Measurements from ENCODE around the gene ZNF407. TPM values are rescaled to one million over a fixed set of nuclear protein-coding genes. Genes with fewer than 3 reads are reported as not detected.

The ZNF407 gene
- total RNA-seq, 1 experiment from 2014 or later, result 7.6 TPM

GRCh38 chr18:75064513-75064905 lies 466.8 kb downstream of the ZNF407 start:
- no peaks in the 10 kb centered on the region for H3K36me3 ChIP-seq (ENCODE audit: control insufficient read depth in 1 of 2, insufficient read depth in 2 of 2, low read length in 2 of 2)
- H3K9ac ChIP-seq (ENCODE audit: low read length), result no peak overlapping the region
- DNase-seq (ENCODE audit: low read depth, low spot score) (no peak), ATAC-seq (no peak)
- no peaks in the 10 kb centered on the region for H3K79me2 ChIP-seq (ENCODE audit: insufficient read depth, low read length)
- ChIA-PET CTCF (no interaction called here), POLR2A (no interaction called here), RAD21 (ENCODE audit: low non-redundant PET in 1 of 2, low total read pairs in 2 of 2, uncharacterized antibody in 2 of 2, unreplicated experiment in 2 of 2) (no interaction called here)
- no peak overlapping the region for H3K4me3 ChIP-seq (replicated peaks in 1 of 2; ENCODE audit: low read depth in 1 of 2, low read length in 2 of 2)
- no TSS peak for BruUV-seq (replicated peaks)
- 0 out of 4 replicates have a peak, but pooled peaks cover 0 to 2% of the 10 kb centered on the region in 2 experiments for H3K4me1 ChIP-seq (ENCODE audit: control insufficient read depth in 1 of 2, insufficient read depth in 2 of 2, low read length in 2 of 2)
- H3K9me2 ChIP-seq (ENCODE audit: insufficient read depth), result no peaks in the 10 kb centered on the region
- H2AFZ ChIP-seq (ENCODE audit: low read depth, low read length, poor library complexity, severe bottlenecking), result no peak overlapping the region
- intact Hi-C loops (cut with micrococcal nuclease), result no loop called here
- no peaks in the 10 kb centered on the region for H3K9me3 ChIP-seq (ENCODE audit: control insufficient read depth in 1 of 2, insufficient read depth in 1 of 2, low read depth in 1 of 2, low read length in 2 of 2)
- TF ChIP-seq SIN3A (IDR thresholded peaks at IDR 0.05; ENCODE audit: low read depth) (no peak), EZH2phosphoT487 (IDR thresholded peaks at IDR 0.05; ENCODE audit: borderline replicate concordance) (no peak), CTCF (IDR thresholded peaks at IDR 0.05 in 2 of 3, conservative IDR thresholded peaks at IDR 0.05 in 1 of 3; ENCODE audit: borderline replicate concordance in 1 of 3, insufficient read depth in 1 of 3, low read depth in 2 of 3, low read length in 2 of 3) (no peak), ZBTB33 (IDR thresholded peaks at IDR 0.05; ENCODE audit: extremely low read depth, insufficient replicate concordance, low read length) (no peak), ZNF274 (IDR thresholded peaks at IDR 0.05; ENCODE audit: low read depth, low read length) (no peak), FOSL1 (IDR thresholded peaks at IDR 0.05; ENCODE audit: low read depth) (no peak), CEBPB (IDR thresholded peaks at IDR 0.05; ENCODE audit: low read depth) (no peak), CBX3 (IDR thresholded peaks at IDR 0.05; ENCODE audit: low read depth) (no peak), TCF7L2 (IDR thresholded peaks at IDR 0.05; ENCODE audit: borderline replicate concordance, extremely low read depth, insufficient read depth, insufficient read length) (no peak), POLR2A (IDR thresholded peaks at IDR 0.05; ENCODE audit: borderline replicate concordance, extremely low read depth, insufficient read depth, insufficient read length) (no peak), SP1 (IDR thresholded peaks at IDR 0.05; ENCODE audit: low read depth) (no peak), YY1 (IDR thresholded peaks at IDR 0.05; ENCODE audit: extremely low read depth, insufficient replicate concordance, low read depth, low read length) (no peak), JUND (IDR thresholded peaks at IDR 0.05) (no peak), ZFX (IDR thresholded peaks at IDR 0.05) (no peak)
- H4K20me1 ChIP-seq (ENCODE audit: insufficient read depth), result no peaks in the 10 kb centered on the region
- no peaks in the 10 kb centered on the region for H3K27me3 ChIP-seq (ENCODE audit: insufficient read depth, low read length)
- H3K27ac ChIP-seq (ENCODE audit: low read depth, low read length), result no peak overlapping the region
- no peak overlapping the region for H3K4me2 ChIP-seq (ENCODE audit: low read length)
